Panc1 (cell line): ENCODE data around the gene PITX2.

Experiments used
- POLR2AphosphoS5 ChIP-seq: IDR thresholded peaks from 2 replicates; pipeline ENCODE4 v1.6.1; 2012; ENCODE audit warnings: mild to moderate bottlenecking, low read depth, low read length, moderate library complexity
- SIN3A ChIP-seq: IDR thresholded peaks from 2 replicates; pipeline ENCODE4 v1.6.1; 2012; ENCODE audit warnings: low read depth, mild to moderate bottlenecking, low read length, moderate library complexity, borderline replicate concordance; ENCODE audit not compliant: insufficient read depth
- TCF7L2 ChIP-seq: IDR thresholded peaks from 2 replicates; pipeline ENCODE4 v1.6.1; 2011; ENCODE audit warnings: mild to moderate bottlenecking, low read depth, low read length, inconsistent platforms
- TF ChIP-seq, protein P1 (sequence below): fragments of 450-650 bp; IDR thresholded peaks from 2 replicates; pipeline ENCODE4 v1.5.1; 2017; ENCODE audit warnings: mild to moderate bottlenecking

DNA sequence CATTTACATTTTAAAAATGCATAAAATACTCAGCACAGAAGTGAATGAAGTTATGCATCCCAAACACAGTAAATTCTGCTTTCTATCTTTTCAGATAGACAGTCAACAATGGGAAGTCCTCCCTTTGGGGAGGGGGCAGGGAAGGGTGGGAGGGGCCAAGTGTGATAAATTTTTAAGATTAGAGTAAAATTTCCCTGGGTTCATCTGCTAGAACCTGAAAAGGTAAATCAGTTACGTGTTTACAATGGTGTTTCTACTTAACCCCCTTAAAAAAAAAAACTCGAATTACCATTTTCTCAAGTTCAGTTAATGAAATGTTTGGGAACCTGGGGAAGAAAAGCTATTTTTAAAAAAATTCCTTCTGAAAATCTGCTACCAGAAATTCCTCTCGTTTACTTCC, 9.1 kb downstream of the PITX2 start:
- TF ChIP-seq, protein P1, sequence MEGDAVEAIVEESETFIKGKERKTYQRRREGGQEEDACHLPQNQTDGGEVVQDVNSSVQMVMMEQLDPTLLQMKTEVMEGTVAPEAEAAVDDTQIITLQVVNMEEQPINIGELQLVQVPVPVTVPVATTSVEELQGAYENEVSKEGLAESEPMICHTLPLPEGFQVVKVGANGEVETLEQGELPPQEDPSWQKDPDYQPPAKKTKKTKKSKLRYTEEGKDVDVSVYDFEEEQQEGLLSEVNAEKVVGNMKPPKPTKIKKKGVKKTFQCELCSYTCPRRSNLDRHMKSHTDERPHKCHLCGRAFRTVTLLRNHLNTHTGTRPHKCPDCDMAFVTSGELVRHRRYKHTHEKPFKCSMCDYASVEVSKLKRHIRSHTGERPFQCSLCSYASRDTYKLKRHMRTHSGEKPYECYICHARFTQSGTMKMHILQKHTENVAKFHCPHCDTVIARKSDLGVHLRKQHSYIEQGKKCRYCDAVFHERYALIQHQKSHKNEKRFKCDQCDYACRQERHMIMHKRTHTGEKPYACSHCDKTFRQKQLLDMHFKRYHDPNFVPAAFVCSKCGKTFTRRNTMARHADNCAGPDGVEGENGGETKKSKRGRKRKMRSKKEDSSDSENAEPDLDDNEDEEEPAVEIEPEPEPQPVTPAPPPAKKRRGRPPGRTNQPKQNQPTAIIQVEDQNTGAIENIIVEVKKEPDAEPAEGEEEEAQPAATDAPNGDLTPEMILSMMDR, result no peak
- no peak for TF ChIP-seq TCF7L2
- TF ChIP-seq POLR2AphosphoS5, result no peak
- TF ChIP-seq SIN3A, result no peak
